GM12875 (cell line): ENCODE measurements around the gene RECK.
"Not testable (repeated sequence)": the region's sequence is repeated elsewhere in the genome, so short reads cannot be mapped to it uniquely, and the experiment has no call there.

Source experiments
- H3K4me3 ChIP-seq: one replicate; pipeline ENCODE4 v1.5.1; 2011; ENCODE audit warnings: low read depth, low read length, control low read depth
- CTCF ChIP-seq: IDR thresholded peaks from 2 replicates; pipeline ENCODE4 v1.5.1; 2011; ENCODE audit warnings: low read depth, mild to moderate bottlenecking, control low read depth, inconsistent platforms, low read length, moderate library complexity, borderline replicate concordance; ENCODE audit not compliant: insufficient read depth

The RECK gene

GRCh38 chr9:36129139-36129538 lies 92.4 kb downstream of the RECK start:
- no peak for TF ChIP-seq CTCF

GRCh38 chr9:36131666-36132065 lies 95.0 kb downstream of the RECK start:
- not testable (repeated sequence) for H3K4me3 ChIP-seq

More at GRCh38 chr9:36129139-36129538, 92.4 kb downstream of the RECK start:
- no peak overlapping the region for H3K4me3 ChIP-seq

DNA sequence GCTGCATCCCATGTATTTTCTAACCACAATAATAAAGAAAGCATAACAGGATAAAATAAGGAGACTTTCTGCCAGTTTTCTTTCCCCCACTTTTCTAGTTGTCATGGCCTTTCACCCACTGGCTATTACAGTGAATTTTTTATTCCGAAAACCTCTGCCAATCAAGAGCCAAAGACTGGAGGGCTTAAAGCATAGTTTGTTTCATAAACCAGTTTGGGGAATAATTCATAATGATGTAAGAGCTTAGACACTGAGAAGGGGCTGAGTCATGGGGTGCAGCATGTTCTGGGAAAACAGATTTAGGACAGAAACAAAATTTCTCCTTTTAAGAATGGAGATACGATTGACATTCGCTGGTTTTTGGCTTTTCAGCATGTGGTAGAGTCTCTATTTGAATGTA lies 95.4 kb downstream of the RECK start:
- TF ChIP-seq CTCF, result no peak
- no peak overlapping the region for H3K4me3 ChIP-seq

- TF ChIP-seq CTCF, result no peak
- H3K4me3 ChIP-seq, result no peak overlapping the region
Observed at GRCh38 chr9:36134761-36135505, 98.2 kb downstream of the RECK start.

- peak overlapping the region; percentile 68 for H3K4me3 ChIP-seq
- no peak for TF ChIP-seq CTCF
Observed at GRCh38 chr9:36135741-36136271, 99.1 kb downstream of the RECK start.

- H3K4me3 ChIP-seq, result peak within 1 kb of the TSS; percentile 68
Observed at GRCh38 chr9:36136272-36136893, 99.7 kb downstream of the RECK start, which contains the start of gene GLIPR2. Gene GLIPR2 (plus strand): TSS chr9:36136733. CDS start chr9:36136779, 46 bp downstream.

GRCh38 chr9:36136894-36137391 lies 100.2 kb downstream of the RECK start:
- H3K4me3 ChIP-seq, result peak overlapping the region; percentile 68
- no peak for TF ChIP-seq CTCF

More at GRCh38 chr9:36136272-36136893, 99.7 kb downstream of the RECK start, which contains the start of gene GLIPR2:
- peak; percentile 31; the same call in 1 of the 2 replicates for TF ChIP-seq CTCF
